ENCODE measurements around the gene SAA1.

The SAA1 gene

DNA sequence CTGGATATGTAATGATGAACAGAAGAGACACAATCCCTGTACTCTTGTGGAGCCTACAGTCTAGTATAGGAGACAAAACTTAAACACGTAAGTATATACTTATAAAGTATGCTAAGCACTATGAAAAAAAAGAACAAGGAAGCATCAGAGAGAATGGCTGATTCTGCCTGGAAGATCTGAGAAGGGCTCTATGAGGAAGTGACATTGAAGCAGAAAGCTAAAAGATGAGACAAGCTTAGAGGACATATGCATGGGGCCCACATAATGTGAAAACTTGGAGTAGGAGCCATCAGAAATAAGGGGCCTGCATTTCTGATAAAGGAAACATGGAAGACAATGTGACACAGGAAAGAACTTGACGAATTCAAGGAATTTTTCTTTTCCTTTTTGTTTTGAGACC, 16.6 kb downstream of the SAA1 start:
- no peak overlapping the region for H3K4me3 ChIP-seq (ENCODE audit: insufficient read depth, low read length, poor library complexity, severe bottlenecking)
- H3K27ac ChIP-seq (ENCODE audit: low read depth, low read length), result no peak overlapping the region
- no peaks in the 10 kb centered on the region for H3K9me3 ChIP-seq (ENCODE audit: insufficient read depth, low read length)
- H3K9me2 ChIP-seq (replicated peaks; ENCODE audit: insufficient read depth, low read length), result no peaks in the 10 kb centered on the region
- H4K20me1 ChIP-seq (ENCODE audit: low read depth, low read length), result no peaks in the 10 kb centered on the region
- H2AFZ ChIP-seq (ENCODE audit: low read depth, low read length, severe bottlenecking), result no peak overlapping the region
- peaks cover 31% of the 10 kb centered on the region for H3K36me3 ChIP-seq (ENCODE audit: low read length)
- H3K27me3 ChIP-seq (ENCODE audit: low read length), result no peaks in the 10 kb centered on the region
- H3K79me2 ChIP-seq (ENCODE audit: insufficient read depth, low read length), result no peaks in the 10 kb centered on the region
- H3F3A ChIP-seq (ENCODE audit: insufficient read depth), result peaks cover 10% of the 10 kb centered on the region; the same call in 1 of the 2 replicates
- TF ChIP-seq, protein P1, sequence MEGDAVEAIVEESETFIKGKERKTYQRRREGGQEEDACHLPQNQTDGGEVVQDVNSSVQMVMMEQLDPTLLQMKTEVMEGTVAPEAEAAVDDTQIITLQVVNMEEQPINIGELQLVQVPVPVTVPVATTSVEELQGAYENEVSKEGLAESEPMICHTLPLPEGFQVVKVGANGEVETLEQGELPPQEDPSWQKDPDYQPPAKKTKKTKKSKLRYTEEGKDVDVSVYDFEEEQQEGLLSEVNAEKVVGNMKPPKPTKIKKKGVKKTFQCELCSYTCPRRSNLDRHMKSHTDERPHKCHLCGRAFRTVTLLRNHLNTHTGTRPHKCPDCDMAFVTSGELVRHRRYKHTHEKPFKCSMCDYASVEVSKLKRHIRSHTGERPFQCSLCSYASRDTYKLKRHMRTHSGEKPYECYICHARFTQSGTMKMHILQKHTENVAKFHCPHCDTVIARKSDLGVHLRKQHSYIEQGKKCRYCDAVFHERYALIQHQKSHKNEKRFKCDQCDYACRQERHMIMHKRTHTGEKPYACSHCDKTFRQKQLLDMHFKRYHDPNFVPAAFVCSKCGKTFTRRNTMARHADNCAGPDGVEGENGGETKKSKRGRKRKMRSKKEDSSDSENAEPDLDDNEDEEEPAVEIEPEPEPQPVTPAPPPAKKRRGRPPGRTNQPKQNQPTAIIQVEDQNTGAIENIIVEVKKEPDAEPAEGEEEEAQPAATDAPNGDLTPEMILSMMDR (IDR thresholded peaks at IDR 0.05; ENCODE audit: insufficient read depth, low read length, poor library complexity, severe bottlenecking), result no peak
- no peak for TF ChIP-seq EZH2phosphoT487 (conservative IDR thresholded peaks at IDR 0.05; ENCODE audit: low read length)
- H3K4me2 ChIP-seq (ENCODE audit: low read depth, low read length, poor library complexity, severe bottlenecking), result no peak overlapping the region
- no peak overlapping the region for H3K9ac ChIP-seq (ENCODE audit: low read length)

DNA sequence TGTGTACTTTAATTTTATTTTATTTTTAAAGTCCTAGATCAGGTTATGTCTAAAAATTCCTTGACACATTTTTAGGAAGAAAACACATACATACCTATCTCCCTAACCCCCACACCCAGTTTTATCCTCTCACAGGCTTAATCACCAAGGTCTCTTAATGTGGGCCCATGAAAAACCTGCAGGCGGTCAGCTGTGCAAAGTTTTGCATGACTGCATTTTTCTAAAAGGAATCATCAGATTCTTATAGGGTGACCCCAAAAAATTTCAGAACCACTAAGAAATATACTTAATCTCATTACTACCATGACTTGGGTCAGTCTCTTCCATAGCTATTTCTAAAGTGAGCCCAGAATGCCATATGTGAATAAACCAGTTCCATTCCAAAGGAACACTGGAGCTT, 19.8 kb downstream of the SAA1 start:
- no peaks in the 10 kb centered on the region for H4K20me1 ChIP-seq (ENCODE audit: low read depth, low read length)
- H3K4me2 ChIP-seq (ENCODE audit: low read depth, low read length, poor library complexity, severe bottlenecking), result no peak overlapping the region
- H3K27me3 ChIP-seq (ENCODE audit: low read length), result no peaks in the 10 kb centered on the region
- H3K27ac ChIP-seq (ENCODE audit: low read depth, low read length), result no peak overlapping the region
- no peaks in the 10 kb centered on the region for H3K79me2 ChIP-seq (ENCODE audit: insufficient read depth, low read length)
- H3K9me3 ChIP-seq (ENCODE audit: insufficient read depth, low read length), result no peaks in the 10 kb centered on the region
- H3K4me3 ChIP-seq (ENCODE audit: insufficient read depth, low read length, poor library complexity, severe bottlenecking), result no peak overlapping the region
- peaks cover 1% of the 10 kb centered on the region; the same call in 1 of the 2 replicates for H3F3A ChIP-seq (ENCODE audit: insufficient read depth)
- H2AFZ ChIP-seq (ENCODE audit: low read depth, low read length, severe bottlenecking), result no peak overlapping the region
- H3K9me2 ChIP-seq (replicated peaks; ENCODE audit: insufficient read depth, low read length), result no peaks in the 10 kb centered on the region
- peaks cover 52% of the 10 kb centered on the region for H3K36me3 ChIP-seq (ENCODE audit: low read length)
- no peak overlapping the region for H3K9ac ChIP-seq (ENCODE audit: low read length)
- TF ChIP-seq, protein P1 (IDR thresholded peaks at IDR 0.05; ENCODE audit: insufficient read depth, low read length, poor library complexity, severe bottlenecking), result no peak
- no peak for TF ChIP-seq EZH2phosphoT487 (conservative IDR thresholded peaks at IDR 0.05; ENCODE audit: low read length)

DNA sequence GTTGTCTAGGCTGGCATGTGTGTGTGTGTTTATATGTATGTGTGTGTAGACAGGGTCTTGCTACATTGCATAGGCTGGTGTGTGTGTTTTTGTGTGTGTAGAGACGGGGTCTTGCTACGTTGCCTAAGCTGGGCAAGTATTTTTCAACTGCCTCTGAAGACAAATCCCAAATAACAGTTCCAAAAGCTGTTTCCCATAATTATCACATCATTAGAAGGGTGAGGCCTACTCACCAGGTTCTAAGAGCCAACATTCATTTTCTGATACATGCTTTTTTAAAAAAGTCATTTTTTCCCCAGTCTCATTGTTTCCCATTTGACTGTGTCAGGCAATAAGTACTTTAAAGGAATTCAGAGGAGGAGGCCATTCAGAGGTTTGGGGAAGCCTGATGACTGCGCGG, 22.8 kb downstream of the SAA1 start:
- H3K27me3 ChIP-seq (ENCODE audit: low read length), result no peaks in the 10 kb centered on the region
- no peak overlapping the region for H3K4me2 ChIP-seq (ENCODE audit: low read depth, low read length, poor library complexity, severe bottlenecking)
- H3F3A ChIP-seq (ENCODE audit: insufficient read depth), result no peaks in the 10 kb centered on the region
- peaks cover 67% of the 10 kb centered on the region for H3K36me3 ChIP-seq (ENCODE audit: low read length)
- no peaks in the 10 kb centered on the region for H3K9me2 ChIP-seq (replicated peaks; ENCODE audit: insufficient read depth, low read length)
- H3K27ac ChIP-seq (ENCODE audit: low read depth, low read length), result no peak overlapping the region
- TF ChIP-seq, protein P1 (IDR thresholded peaks at IDR 0.05; ENCODE audit: insufficient read depth, low read length, poor library complexity, severe bottlenecking), result no peak
- no peak for TF ChIP-seq EZH2phosphoT487 (conservative IDR thresholded peaks at IDR 0.05; ENCODE audit: low read length)
- H3K9me3 ChIP-seq (ENCODE audit: insufficient read depth, low read length), result no peaks in the 10 kb centered on the region
- H3K9ac ChIP-seq (ENCODE audit: low read length), result no peak overlapping the region
- H3K79me2 ChIP-seq (ENCODE audit: insufficient read depth, low read length), result no peaks in the 10 kb centered on the region
- no peak overlapping the region for H2AFZ ChIP-seq (ENCODE audit: low read depth, low read length, severe bottlenecking)
- H4K20me1 ChIP-seq (ENCODE audit: low read depth, low read length), result no peaks in the 10 kb centered on the region
- no peak overlapping the region for H3K4me3 ChIP-seq (ENCODE audit: insufficient read depth, low read length, poor library complexity, severe bottlenecking)
